ENCODE data around the gene CLASRP.
"Not testable (repeated sequence)": the region's sequence is repeated elsewhere in the genome, so short reads cannot be mapped to it uniquely, and the experiment has no call there.

The CLASRP gene, protein sequence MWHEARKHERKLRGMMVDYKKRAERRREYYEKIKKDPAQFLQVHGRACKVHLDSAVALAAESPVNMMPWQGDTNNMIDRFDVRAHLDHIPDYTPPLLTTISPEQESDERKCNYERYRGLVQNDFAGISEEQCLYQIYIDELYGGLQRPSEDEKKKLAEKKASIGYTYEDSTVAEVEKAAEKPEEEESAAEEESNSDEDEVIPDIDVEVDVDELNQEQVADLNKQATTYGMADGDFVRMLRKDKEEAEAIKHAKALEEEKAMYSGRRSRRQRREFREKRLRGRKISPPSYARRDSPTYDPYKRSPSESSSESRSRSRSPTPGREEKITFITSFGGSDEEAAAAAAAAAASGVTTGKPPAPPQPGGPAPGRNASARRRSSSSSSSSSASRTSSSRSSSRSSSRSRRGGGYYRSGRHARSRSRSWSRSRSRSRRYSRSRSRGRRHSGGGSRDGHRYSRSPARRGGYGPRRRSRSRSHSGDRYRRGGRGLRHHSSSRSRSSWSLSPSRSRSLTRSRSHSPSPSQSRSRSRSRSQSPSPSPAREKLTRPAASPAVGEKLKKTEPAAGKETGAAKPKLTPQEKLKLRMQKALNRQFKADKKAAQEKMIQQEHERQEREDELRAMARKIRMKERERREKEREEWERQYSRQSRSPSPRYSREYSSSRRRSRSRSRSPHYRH

DNA sequence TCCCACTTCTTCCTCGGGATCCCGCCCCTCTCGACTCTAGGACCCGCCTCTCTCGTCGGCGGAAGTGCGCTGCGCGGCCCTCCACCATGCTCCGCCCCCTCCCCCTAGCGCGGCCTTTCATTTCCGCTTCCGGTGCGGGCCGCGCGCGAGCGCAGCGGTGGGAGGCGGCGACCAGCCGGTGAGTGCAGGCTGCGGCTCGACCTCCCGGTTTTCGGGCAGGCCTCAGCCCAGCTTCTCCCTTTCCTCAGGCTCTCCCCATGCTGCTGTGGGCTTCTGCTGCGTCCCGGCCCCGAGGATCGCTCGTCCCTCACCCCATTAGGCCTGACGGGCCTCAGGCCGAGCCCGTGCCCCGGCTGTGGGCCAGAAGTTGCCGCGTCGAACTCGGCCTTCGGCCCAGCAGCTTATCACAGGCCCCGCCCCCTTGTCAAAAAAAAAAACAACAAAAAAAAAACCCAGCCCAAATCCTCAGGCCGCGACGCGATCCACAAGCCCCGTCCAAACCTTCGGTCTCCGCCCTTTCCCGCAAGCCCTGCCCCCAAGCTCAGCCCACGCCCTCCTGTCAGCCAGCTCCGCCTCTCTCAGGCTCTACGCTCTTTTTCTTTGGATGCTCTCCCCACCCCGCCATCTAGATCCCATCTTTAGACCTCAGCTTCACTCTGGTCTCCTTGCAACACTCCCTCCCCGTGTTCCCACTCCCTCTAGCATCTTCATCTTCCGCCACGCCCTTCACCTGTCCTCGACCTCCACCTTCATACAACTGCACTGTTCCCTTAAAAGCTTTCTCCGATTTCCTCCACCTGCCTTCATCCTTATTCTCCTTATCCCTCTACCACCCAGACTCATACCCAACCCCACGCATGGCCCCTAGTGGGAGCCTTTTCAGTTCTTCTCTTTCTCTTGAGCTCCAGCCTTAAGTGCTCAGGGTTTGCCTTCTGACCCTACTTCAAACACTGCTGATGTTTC, at the start of gene CLASRP:
Gene CLASRP, plus strand, starts transcription at position 115 of the 963 bp plus-strand sequence. CDS start 1,168 bp downstream, outside the sequence.
- intact Hi-C loops (cut with DNase I), result no loop called here
- peak; percentile 85 to 98 (median 90) for DNase-seq

DNA sequence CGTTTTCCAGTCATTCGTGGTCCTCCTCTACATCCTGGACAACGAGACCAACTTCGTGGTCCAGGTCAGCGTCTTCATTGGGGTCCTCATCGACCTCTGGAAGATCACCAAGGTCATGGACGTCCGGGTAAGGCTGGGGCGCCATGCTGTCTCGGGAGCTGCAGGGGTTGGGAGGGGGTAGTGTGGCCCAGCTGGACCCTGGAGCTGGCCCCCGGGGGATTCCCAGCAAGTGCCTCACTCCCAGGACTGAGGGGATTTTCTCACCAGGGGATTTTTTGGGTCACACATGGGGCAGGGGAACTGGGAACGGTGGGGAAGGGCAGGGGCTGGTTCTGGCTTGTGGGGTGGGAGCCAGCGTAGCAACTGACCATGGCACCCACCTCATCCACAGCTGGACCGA, 48.4 kb upstream of the CLASRP start:
- intact Hi-C loops (cut with DNase I), result no loop called here
- DNase-seq, result no peak

DNA sequence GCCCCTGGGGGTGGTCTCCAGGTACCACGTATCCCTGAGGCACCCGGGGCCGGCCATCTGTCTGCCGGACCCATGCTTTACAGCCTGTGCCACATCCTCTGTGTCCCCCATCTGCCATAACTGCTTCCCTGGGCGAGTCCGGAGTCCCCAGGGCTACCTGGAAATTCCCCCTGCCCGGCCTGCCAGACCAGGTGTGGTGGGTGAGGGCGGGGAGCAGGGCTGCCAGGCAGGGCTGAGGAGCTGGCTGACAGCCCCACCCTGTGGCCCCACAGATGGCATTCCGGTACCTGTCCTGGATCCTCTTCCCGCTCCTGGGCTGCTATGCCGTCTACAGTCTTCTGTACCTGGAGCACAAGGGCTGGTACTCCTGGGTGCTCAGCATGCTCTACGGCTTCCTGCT, 47.9 kb upstream of the CLASRP start:
- intact Hi-C loops (cut with DNase I), result no loop called here
- DNase-seq, result no peak

DNA sequence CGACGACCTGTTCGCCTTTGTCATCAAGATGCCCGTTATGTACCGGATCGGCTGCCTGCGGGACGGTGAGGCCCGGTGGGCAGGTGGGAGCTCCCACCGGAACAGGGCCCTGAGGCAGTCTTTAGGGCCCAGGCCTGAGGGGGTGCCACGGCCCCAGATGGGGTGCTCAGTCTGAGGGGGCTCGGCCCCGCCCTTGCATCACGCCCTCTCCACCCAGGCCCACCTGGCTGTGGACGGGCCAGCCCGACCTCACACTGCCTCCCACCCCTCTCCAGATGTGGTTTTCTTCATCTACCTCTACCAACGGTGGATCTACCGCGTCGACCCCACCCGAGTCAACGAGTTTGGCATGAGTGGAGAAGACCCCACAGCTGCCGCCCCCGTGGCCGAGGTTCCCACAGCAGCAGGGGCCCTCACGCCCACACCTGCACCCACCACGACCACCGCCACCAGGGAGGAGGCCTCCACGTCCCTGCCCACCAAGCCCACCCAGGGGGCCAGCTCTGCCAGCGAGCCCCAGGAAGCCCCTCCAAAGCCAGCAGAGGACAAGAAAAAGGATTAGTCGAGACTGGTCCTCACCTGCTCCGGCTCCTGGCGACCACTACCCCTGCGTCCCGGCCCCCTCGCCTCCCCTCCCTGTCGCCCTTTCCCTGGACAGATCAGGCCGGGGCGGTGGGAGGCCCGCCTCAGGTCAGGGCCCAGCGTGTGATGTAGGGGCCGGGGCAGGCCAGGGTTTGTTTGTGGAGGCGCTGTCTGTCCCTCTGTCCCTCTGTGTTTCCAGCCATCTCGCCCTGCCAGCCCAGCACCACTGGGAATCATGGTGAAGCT, 46.3 kb upstream of the CLASRP start:
- DNase-seq, result no peak
- intact Hi-C loops (cut with DNase I), result no loop called here

DNA sequence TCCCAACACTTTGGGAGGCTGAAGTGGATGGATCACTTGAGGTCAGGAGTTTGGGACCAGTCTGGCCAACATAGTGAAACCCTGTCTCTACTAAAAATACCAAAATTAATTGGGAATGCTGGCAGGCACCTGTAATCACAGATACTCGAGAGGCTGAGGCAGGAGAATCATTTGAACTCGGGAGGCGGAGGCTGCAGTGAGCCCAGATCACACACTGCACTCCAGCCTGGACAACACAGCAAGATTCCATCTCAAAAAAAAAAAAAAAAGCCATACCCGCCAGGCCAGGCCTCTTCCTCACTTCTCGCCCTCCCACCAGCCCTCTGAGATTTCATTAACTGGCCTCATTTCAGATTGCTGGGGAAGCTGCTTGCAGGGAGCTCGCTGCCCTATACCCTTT, 45.3 kb upstream of the CLASRP start:
- no peak for DNase-seq
- intact Hi-C loops (cut with DNase I), result no loop called here

DNA sequence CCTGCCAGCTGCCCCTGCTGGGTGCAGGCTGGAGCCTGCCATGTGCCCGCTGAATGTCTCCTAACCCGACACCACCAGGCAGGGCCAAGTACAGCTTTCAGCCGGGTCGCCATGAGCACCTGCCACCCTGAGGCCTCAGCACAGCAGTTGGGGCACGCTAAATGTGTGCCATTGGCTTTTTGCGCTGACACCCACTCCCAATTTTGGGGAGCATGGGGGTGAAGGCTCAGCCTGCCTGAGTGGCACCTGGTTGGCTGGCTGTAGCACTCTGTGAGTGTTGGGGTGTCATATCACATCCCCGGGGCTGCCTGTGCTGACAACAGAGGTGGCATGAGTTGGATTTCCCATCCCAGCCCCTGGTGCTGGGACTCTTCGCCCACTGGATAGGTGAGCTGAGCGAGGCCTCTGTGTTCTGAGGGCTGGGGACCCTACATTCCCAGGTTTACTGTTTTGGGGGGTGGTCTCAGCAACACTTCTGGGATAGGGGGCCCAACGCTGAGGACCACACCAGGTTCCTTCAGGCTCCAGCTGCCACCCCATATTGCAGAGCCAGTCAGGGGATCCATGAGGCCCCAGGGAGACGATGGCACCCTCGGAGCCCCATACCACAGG, 44.8 kb upstream of the CLASRP start:
- no peak for DNase-seq
- intact Hi-C loops (cut with DNase I), result no loop called here

DNA sequence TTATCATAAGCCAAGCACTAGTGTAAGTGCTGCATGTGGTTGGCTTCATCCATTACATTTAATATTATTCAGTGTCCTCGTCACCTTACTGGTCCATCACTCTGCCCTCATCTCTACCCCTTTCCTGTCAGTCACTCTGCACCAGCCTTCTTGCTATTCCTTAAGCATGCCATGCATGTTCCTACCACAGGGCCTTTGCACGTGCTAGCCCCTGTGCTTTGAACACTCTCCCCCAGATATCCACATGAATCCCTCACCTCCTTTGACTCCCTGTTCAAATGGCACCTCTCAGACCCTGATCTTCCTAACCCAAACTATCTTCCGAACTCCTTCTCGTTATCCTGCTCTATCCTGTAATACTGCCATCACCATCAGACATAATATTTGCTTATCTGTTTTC, 40.8 kb upstream of the CLASRP start:
- intact Hi-C loops (cut with DNase I), result no loop called here
- no peak for DNase-seq

GRCh38 chr19:44999131-44999925, 39.5 kb upstream of the CLASRP start:
- DNase-seq, result not testable (repeated sequence)

GRCh38 chr19:45000665-45001064, 38.2 kb upstream of the CLASRP start:
- intact Hi-C loops (cut with DNase I); DNase-seq: not testable (repeated sequence)

More at GRCh38 chr19:44999131-44999925, 39.5 kb upstream of the CLASRP start:
- intact Hi-C loops (cut with DNase I), result not testable (repeated sequence)

GRCh38 chr19:45001087-45001739, 37.6 kb upstream of the CLASRP start, which contains the start of gene RELB:
Gene RELB, plus strand, starts transcription at chr19:45001464. Its CDS starts 116 bp downstream, at chr19:45001580.
- intact Hi-C loops (cut with DNase I), result no loop called here

GRCh38 chr19:45003485-45003884, 35.4 kb upstream of the CLASRP start:
- no peak for DNase-seq
- intact Hi-C loops (cut with DNase I), result no loop called here

More at GRCh38 chr19:45001087-45001739, 37.6 kb upstream of the CLASRP start, which contains the start of gene RELB:
- DNase-seq, result peak; percentile 84 to 98 (median 91)

- no peak for DNase-seq
- intact Hi-C loops (cut with DNase I), result no loop called here
Observed at GRCh38 chr19:45005787-45006186, 33.1 kb upstream of the CLASRP start.

DNA sequence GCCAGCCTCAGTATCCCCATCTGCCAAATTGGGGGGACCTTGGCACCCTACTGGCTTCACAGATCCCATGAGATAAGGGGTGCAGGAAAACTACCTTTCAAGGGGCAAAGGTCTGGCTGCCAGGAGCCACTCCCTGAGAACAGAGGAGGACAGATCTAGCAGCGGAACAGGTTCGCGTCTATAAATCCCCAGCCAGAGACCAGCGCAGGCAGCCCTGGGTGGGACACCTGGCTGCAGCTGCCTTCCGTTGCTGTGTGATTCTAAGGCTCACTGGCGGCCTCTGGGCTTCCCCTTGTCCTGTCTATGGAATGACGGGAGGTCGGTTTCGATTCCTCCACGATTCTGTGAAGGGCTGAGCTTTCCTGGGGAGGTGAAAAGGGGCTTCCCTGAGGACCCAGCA, 30.3 kb upstream of the CLASRP start:
- intact Hi-C loops (cut with DNase I), result no loop called here

GRCh38 chr19:45009625-45010255, 29.1 kb upstream of the CLASRP start:
- intact Hi-C loops (cut with DNase I), result no loop called here
- no peak for DNase-seq

More for the DNA sequence above, 30.3 kb upstream of the CLASRP start:
- DNase-seq, result peak in 1 of 10 donors; percentile 74

DNA sequence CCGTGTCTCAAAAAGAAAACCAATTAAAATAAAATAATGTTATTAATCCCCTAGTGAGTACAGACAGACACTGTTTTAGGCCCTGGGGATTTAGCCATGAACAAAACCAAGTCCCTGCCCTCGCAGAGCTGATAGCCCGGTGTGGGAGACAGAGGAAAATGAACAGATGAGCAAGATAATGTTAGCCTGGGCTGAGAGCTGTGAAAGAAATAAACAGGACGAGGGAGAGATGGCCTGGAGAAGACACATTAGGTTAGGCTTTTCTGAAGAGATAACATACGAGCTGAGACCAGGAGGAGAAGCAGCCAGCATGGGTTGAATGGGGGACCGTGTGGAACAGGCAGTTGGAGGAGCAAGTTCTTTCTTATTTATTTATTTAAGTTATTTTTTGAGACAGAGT, 28.5 kb upstream of the CLASRP start:
- DNase-seq, result no peak
- intact Hi-C loops (cut with DNase I), result no loop called here

DNA sequence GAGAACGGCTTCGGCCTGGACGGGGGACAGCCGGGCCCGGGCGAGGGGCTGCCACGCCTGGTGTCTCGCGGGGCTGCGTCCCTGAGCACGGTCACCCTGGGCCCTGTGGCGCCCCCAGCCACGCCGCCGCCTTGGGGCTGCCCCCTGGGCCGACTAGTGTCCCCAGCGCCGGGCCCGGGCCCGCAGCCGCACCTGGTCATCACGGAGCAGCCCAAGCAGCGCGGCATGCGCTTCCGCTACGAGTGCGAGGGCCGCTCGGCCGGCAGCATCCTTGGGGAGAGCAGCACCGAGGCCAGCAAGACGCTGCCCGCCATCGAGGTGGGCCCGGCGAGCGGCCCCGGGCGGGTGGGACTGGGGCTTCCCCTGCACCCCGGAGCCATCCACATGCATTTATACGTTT, 26.9 kb upstream of the CLASRP start:
- intact Hi-C loops (cut with DNase I), result no loop called here
- DNase-seq, result no peak

Data from posterior cingulate gyrus (tissue), 11 donors.